Stimulated activated CD4-positive, alpha-beta T cell treated with anti-CD3 and anti-CD28 coated beads, Interleukin-4, amount 100 ng/mL, for 4 hours (primary cell): Measurements from ENCODE around the gene CUX1.
"Not testable (repeated sequence)": the region's sequence is repeated elsewhere in the genome, so short reads cannot be mapped to it uniquely, and the experiment has no call there.

ENCODE experiments used
- DNase-seq, 2 experiments: peaks; one replicate each; pipeline ENCODE4 v3.0.0-alpha.2; 2020

The CUX1 gene

DNA sequence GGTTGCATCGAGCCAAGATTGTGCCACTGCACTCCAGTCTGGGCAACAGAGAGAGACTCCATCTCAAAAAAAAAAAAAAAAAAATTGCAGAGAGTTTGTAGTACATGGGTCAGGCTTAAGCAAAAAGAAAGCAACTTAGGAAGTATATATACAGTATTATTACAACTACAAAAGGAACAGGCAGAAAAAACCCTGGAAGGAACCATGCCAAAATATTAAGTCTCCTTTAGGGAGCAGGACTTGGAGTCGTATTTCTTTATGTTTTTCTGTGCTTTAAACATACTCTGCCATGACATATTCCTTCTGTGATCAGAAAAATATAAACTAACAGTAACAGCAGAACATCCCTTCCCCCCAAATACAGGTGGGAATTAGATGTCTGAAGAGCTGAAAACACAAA, 144.4 kb downstream of the CUX1 start:
- no peak for DNase-seq

GRCh38 chr7:101963693-101964092, 146.3 kb downstream of the CUX1 start:
- no peak for DNase-seq

GRCh38 chr7:101964680-101965452, 147.4 kb downstream of the CUX1 start:
- DNase-seq, result no peak

DNA sequence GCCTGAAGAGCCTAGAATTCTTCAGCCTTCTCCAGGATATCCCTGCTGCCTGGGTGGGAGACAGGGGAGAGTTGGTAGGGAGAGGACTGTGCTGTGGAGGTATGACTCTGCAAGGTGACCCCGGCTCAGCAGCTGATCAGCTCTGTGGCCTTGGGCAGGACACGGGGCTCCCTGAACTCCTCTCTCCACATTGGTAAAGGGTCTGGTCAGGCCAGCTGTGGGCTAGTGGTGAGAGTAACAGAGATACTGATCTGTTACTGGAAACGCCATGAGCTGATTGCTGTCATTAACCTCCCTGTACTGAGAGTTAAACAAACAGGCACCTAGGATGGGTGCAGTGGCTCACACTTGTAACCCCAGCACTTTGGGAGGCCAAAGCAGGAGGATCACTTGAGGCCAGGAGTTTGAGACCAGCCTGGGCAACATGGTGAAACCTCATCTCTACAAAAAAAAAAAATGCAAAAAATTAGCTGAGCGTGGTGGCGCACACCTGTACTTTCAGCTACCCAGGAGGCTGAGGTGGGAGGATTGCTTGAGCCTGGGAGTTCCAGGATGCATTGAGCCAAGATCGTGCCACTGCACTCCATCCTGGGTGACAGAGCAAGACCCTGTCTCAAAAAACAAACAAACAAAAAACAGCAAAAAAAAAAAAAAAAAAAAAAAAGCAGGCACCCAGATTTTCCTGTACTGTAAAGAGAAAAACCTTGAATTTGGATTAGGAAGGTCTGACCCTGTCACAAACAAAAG, 151.5 kb downstream of the CUX1 start:
- DNase-seq, result no peak

GRCh38 chr7:101969997-101970585, 152.7 kb downstream of the CUX1 start:
- no peak for DNase-seq

- DNase-seq, result no peak
These were observed 153.4 kb downstream of the CUX1 start for GRCh38 chr7:101970801-101971200.

DNA sequence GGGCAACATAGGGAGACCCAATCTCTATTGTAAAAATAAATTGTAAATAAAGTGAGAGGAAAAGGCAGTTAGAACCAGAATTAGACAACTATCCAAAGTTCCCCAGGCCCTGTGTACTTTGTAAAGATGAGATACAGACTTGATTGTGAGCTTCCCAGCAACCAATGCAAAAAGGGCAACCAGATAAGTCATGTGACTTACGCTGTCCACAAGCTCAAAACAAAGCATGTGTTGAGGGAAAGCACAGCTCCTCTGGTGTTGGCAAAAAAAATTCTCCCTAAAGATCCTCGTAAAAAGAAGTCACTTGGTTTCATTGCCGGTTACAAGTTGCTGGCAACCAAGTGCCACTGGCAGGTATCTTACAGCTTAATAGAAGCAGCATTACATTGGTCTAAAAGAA, 154.0 kb downstream of the CUX1 start:
- DNase-seq, result no peak

- DNase-seq, result no peak
These were observed 155.2 kb downstream of the CUX1 start for GRCh38 chr7:101972627-101973026.

- DNase-seq, result no peak
These were observed 155.7 kb downstream of the CUX1 start for GRCh38 chr7:101973130-101973529.

GRCh38 chr7:101974393-101974792, 157.0 kb downstream of the CUX1 start:
- DNase-seq, result no peak

DNA sequence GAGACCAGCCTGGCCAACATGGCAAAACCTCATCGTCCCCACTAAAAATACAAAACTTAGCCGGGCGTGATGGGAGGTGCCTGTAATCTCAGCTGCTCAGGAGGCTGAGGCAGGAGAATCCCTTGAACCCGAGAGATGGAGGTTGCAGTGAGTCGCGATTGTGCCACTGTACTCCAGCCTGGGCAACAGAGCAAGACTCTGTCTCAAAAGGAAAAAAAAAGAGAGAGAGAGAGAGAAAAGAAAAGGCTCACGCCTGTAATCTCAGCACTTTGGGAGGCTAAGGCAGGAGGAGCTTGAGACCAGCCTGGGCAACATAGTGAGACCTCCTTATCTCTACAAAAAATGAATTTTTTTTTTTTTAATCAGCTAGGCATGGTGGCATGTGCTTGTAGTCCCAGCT, 157.6 kb downstream of the CUX1 start:
- no peak for DNase-seq

GRCh38 chr7:101976411-101976810, 159.0 kb downstream of the CUX1 start:
- DNase-seq, result no peak

DNA sequence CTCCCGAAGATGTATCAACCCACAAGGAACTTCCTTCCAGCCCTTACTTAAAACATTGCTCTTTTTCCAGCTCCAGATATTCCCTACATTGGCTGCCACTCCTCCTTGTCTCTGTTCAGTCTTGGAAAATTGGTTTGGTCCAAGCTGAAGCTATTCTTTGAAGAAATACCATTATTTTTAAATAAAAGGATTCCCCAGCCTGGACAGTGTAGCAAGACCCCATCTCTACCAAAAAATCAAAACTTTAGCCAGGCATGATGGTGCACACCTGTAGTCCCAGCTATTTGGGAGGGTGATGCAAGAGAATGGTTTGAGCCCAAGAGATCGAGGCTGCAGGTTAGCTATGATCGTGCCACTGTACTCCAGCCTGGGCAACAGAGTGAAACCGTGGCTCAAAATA, 159.8 kb downstream of the CUX1 start:
- DNase-seq, result no peak

- DNase-seq, result no peak
These were observed 161.3 kb downstream of the CUX1 start for GRCh38 chr7:101978683-101979082.

- no peak for DNase-seq
These were observed 165.9 kb downstream of the CUX1 start for GRCh38 chr7:101983147-101983811.

DNA sequence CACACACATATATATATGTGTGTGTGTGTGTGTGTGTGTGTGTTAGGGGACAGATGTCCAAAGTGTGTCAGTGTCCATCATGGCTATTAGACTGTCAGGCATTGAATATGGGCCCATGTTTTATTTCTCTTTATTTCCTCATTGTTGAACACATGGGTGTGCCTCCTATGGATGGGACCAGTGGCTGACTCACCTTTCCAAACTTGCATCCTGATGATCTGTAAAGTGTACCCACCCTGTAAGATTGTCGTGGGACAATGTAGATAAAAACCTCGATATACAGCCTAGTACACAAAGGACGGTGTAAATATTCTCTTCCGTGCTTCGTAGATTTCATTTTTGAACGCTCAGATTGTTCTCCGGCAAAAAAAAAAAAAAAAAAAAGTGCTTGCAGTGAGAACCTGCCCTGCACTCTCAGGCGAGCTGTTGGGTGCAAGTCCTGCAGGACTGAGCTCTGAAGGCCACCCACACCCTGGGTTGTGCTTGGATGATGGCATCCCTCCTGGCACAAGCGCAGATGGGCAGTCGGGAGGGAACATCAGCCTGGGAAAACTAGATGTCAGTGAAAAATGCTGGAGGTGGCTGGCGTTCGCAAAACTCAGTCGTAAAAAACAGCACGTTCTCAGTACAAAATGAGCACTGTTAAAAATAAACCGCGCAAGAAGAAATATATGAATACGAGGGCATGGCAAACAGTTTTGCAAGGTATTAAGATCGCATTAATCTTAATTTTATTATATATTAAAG, 166.9 kb downstream of the CUX1 start:
- no peak for DNase-seq

DNA sequence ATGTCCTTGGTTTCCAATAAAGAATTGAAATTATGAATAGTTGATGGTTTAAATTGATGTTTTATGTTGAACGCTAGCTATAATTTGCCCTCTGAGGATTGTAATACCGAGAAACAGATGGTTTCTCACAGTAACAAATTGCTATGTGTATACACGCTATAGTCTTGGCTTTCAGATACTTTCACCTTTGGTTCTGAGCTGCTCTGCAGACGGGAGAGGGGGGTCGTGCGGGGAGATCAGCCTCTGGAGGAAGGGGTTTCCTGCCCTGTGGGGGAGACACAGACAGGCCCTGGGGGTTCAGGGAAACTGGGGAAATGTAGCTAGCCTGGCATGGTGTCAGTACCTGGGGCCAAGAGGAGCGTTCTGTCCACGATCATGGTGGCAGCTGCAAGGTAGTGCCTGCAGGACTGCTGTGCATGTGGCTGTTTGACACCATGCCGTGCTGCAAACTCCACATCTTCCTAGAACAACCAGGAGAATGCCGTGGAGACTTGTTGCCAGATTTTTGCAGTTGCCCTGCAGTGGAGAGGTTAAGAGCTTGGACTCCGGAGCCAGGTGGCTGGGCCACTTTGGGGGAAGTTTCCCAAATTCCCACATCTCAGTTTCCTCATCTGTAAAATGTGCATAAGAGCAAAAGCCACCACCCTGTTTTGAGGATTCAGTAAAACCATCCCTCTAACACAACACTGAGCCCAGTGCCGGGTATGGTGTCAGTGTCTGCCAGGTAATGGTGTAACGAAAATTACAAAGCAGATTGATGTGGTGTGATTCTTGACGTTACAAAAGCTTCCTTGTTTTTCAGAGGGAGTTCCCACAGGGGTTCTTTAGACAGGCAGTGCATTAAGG, 167.9 kb downstream of the CUX1 start:
- DNase-seq, result no peak

GRCh38 chr7:101985903-101986734, 168.7 kb downstream of the CUX1 start:
- DNase-seq, result no peak

DNA sequence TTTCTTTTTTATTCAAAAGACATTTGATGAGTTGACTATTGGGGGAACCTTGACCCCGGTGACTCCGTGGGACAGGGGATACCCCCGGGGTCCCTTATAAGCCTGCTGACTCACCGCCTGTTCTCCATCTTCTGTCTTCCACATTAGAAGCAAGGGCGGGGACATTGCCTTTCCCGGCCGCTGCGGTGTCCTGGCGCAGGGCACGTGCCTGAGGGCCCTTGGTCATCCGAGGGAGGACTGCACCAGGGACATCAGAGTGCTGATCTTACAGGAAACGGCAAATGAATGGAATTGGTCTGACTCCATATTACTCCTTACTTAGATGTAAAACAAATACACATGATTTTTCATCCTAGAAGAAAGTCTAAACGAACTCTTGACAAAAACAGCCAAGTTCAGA, 170.1 kb downstream of the CUX1 start:
- DNase-seq, result no peak

GRCh38 chr7:101988060-101988459, 170.6 kb downstream of the CUX1 start:
- DNase-seq, result not testable (repeated sequence)

GRCh38 chr7:101988513-101988912, 171.1 kb downstream of the CUX1 start:
- no peak for DNase-seq
